HG02943 (cell line): ENCODE results near the gene FOXK1.
A peak's percentile ranks its signal among the peaks of the same experiment; 100 is the strongest.

Source experiments
- ATAC-seq: cut with Tn5 transposase; IDR thresholded peaks from one replicate; pipeline ENCODE4 v1.9.1; 2021; ENCODE audit warnings: mild to moderate bottlenecking, low read depth, moderate library complexity; ENCODE audit not compliant: unreplicated experiment

Gene FOXK1

DNA sequence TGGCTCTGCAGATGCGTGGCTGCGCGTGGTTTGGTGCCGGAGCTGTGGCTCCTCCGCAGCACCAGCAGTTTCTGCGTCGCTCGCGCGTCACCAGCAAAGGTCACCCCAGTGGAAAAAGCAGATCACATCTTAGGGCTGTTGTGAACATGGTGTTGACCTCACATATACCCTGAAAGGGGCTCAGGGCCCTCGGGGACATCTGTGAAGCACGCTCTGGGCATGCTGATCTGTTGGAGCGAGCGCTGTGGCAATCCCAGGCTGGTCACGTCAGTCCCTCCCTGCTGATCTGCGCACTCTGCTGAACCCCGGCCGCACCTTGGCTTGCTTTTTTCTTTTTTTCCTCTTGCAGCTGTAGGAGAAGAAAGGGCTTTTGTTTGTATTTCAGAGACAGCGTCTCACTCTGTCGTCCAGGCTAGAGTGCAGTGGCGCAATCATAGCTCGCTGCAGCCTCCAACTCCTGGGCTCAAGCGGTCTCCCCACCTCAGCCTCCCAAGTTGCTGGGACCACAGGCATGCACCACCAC is 60.0 kb downstream of the FOXK1 start:
- ATAC-seq: no peak

- no peak for ATAC-seq
Observed at GRCh38 chr7:4742852-4743251, 60.8 kb downstream of the FOXK1 start.

DNA sequence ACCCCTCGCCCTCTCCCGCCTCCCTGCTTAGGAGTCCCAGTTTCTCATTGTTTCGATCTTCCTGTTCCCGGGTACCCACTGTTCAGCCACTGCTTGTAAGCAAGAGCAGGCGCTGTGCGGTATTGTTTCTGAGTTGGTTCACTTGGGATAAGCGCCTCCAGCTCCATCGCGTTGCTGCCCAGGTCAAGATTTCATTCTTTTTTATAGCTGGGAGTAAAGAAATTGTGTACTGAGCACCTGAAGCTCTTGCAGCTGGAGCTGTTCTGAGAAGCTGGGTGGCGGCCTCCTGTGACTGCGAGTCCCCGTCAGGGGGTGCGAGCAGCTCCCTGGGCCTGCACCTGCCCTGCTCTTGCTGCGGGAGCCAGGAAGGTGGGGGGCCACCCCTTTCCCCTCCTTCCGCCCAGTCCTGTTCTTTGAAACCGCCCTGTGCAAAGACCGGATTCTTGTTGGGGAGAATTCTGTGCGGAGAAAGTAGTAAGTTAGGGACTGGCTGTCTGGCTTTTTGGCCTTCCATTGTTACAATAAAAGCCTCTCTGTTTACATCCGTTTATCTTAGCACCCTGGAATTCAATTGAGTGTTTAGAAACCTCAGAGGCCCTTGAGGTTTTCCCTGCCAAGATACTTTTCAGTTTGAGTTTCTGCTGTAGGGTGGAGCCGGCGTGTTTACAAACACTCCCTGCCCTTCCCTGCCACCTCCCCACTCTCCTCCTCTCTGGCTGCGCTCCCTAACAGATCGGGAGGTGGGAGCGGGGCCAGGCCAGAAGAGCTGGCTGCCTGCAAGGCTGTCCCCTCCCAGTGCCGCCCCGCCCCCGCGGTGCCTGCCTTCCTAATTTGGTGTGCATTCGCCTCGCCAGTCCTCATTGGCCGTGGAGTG is 62.5 kb downstream of the FOXK1 start:
- ATAC-seq: peak; percentile 81

DNA sequence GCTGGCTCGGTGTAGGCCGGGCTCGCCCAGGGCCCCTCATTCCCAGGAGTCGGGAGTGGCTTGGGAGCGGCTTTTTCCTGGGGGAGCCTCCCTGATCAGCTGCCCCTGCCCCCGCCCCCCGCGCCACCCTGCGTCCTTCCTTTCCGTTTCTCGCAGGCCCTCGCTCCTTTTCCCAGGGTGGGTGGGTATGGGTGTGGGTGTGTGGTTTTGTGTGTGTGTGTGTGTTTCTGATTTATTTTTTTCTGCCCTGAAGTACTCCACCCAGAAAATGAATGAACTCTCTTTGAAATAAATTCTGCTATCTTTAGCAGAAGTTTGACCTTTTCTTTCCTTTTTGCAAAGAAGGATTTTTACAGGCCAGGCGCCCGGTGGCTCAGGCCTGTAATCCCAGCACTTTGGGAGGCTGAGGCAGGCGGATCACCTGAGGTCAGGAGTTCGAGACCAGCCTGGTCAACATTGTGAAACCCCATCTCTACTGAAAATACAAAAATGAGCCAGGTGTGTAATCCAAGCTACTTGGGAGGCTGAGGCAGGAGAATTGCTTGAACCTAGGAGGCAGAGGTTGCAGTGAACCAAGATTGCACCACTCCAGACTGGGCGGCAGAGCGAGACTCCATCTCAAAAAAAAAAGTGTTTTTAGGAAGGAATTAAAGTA is 63.3 kb downstream of the FOXK1 start:
- no peak for ATAC-seq

DNA sequence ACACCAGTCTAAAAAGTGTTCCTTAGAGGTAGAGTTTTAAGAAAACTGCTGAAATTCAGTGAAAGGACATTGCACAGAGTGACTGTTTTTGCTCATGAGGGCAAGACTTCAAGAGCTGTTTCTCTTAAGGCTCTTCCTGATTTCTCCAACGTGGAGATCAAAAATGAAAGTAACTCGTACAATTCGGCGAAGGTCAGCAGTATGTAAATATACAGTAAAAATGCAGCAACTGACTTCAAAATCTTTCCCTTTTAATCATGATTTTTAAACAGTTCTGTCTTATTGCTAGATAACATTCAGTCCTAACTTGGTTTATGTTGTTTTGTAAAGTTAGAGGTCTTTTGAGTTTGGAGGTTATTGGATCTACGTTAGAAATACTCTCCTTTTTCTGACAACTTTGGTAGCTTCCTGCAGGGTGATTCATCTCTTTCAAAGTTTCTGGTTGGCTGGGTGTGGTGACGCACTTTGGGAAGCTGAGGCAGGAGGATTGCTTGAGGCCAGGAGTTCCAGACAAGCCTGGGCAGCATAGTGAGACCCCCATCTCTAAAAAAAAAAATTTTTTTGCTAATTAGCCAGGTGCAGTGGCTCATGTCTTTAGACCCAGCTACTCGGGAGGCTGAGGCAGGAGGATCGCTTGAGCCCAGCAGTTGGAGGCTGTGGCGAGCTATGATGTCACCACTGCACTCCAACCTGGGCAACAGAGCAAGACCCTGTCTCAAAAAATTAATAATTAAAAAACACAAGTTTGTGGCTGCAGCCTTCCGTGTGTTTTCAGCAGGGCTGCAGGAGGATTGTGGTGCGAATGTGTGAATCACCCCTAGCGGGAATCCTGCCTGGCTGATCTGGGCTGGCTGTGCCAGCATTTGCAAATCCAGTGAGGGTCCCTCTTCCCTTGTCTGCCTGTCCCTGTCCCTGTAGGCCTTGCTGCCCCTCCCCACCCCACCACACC is 64.2 kb downstream of the FOXK1 start:
- no peak for ATAC-seq

GRCh38 chr7:4747013-4747412 is 64.9 kb downstream of the FOXK1 start:
- ATAC-seq: no peak

DNA sequence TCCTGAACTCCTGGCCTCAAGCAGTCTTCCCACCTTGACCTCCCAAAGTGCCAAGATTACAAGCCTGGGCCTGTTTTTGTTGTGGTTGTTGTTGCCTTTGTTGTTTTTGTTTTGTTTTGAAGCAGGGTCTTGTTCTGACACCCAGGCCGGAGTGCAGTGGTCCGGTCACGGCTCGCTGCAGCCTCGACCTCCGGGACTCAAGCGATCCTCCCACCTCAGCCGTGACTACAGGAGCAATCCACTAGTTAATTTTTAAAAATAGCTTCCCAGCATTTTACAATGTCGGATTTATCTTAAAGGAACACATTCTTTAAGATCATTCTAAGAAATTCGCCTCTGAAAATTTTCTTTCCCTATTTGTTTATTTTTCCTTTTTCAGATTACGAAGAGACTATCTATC is 65.7 kb downstream of the FOXK1 start:
- ATAC-seq: no peak

DNA sequence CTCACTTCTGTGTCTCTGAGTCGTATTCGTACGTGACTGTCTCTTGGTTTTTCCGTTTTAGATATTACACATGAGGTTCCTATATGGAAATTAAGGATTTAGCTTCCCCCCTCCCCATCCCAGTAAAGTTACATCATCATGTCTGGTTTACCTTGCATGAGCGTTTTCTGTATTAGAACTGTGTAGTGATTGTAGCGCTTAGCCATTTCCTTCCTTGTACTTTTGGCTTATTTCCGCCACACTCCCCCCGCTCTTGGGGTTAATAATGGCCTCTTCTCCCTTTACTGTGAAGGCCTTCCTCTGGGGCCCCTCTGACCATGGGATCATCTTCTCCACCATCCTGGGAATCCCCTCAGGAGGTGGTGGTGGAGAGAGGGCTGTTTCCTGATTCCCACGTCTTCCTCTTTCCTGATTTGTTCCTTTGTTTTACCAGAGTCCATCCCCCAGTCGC is 66.2 kb downstream of the FOXK1 start:
- ATAC-seq: no peak

DNA sequence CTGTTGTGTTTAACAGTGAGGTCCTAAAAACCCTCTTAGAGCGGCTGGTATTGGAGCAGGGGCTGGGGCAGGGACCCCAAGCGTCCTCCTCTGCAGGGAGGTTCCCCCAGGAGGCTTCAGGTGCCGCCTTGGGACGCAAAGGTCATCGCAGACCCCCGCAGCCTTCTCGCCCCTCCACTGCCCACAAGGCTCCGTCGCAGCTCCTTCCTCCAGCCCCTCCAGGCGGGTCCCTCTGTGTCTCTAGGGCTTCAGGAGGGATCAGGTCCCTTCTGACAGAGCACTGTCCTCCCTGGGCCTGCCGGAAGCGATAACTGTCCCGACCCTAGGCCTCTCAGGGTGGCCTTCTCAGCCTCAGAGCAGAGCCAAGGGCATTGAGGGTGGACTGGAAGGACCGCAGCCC is 67.3 kb downstream of the FOXK1 start:
- ATAC-seq: no peak

DNA sequence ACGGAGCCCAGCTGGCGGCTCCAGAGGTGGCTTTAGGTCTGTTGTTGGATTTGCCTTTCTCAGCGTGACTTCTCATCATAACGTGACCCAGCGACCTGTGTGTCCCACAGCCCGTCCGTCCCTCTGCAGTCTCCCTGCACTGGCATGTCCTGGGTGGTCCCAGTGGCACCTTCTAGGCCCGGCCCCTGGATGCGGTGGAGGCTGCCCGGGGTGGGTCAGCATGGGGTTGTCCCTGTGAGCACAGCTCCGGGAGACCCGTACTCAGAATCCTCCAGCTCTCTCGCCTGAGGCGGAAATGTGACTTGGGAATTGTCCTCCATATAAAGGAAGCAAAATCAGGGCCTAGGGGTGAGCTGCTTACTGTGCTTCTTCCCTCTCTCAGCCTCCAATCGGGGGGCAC is 67.7 kb downstream of the FOXK1 start:
- no peak for ATAC-seq

DNA sequence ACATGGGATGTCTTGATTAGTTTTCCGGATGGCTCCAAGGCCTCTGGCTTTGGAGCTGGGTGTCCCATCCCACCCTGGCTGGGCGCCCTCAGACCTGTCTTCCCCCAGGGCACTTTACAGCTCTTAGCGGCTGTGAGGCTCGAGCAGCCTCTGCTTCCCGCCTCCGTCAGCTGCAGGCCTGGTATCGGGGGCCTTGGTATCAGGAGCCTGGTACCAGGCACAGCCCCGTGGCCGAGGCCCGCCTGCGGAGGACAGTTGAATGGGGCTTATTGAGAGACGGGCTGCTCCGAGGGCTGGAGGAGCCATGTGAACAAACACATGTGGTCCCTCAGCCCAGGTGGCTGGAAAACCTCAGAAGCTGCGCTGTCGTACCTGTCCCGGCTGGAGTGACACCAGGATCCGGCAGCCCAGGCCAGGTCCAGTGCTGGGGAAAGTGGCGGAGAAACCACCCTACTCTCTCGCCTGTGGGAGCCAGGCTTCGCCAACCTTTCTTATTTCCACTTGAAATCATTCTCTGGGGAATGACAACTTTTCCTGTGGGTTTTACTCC is 69.4 kb downstream of the FOXK1 start:
- no peak for ATAC-seq

GRCh38 chr7:4753598-4754432 is 71.7 kb downstream of the FOXK1 start:
- ATAC-seq: peak; percentile 61

- ATAC-seq: no peak
Observed at GRCh38 chr7:4754433-4755010, 72.4 kb downstream of the FOXK1 start.

DNA sequence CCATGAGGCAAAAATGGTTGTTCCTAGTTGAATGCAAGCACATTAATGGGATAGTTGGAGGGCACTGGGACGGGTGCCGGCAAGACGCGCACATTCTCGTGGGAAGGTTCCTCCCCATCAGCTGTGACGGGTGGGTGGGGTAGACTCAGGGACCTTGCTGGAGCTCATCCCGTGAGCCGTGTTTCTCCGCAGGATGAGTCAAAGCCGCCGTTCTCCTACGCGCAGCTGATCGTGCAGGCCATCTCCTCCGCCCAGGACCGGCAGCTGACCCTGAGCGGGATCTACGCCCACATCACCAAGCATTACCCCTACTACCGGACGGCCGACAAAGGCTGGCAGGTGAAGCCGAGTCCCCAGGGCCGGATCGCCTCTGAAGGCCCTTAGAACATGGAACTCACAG is 73.0 kb downstream of the FOXK1 start:
- no peak for ATAC-seq

DNA sequence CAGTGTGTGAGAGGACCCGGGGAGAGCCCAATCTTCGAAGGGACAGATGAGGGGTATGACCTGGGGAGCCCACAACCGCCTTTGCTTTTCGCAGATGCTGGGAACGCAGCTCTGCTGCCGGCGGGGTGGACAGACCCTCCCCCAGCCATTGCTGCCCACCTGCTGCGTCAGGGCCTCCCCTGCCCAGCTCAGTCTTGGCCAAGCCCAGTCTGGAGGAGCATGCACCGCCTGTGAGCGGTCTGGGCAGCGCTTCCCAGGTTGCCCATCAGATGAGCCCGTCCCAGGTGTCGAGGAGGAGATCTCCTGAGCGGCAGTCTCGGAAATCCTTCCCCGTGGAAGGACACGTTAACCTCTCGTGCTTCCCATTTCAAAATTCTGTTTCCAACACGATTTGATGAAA is 76.0 kb downstream of the FOXK1 start:
- no peak for ATAC-seq

DNA sequence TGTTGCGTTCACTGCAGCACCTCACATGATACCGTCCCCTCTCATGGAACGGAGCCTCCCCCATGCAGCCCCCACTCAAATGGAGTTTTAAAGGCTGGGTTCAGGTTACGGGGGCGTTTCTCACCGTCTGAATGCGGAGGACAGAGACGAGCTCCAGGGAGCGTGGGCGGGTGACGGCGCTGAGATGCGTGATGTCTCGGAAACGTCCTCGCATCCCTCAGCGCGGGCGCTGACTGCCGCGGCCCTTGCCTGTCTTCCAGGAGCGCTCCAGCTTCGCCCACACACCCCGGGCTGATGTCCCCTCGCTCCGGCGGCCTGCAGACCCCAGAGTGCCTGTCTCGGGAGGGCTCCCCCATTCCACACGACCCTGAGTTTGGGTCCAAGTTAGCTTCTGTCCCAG is 76.7 kb downstream of the FOXK1 start:
- ATAC-seq: no peak

DNA sequence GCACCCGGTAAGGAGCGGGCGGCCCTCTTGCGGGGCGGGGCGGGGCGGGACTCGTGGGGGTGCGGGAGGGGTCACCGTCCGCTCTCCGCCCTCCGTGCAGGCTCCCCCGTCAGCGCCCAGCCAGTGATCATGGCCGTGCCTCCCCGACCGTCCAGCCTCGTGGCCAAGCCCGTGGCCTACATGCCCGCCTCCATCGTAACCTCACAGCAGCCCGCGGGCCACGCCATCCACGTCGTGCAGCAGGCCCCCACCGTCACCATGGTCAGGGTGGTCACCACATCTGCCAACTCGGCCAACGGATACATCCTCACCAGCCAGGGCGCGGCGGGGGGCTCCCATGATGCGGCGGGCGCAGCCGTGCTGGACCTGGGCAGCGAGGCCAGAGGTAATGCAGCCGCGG is 77.1 kb downstream of the FOXK1 start:
- ATAC-seq: no peak

DNA sequence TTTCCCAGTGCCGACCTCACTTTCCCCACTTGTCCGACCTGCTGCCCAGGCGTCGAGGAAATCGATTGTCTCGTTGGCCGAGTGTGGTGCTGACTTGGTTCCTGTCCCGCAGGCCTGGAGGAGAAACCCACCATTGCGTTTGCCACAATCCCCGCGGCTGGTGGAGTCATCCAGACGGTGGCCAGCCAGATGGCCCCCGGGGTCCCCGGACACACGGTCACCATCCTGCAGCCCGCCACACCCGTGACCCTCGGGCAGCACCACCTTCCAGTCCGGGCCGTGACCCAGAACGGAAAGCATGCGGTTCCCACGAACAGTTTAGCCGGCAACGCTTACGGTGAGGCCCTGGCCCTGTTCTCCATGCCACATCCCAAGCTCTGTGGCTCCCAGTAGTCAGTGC is 78.9 kb downstream of the FOXK1 start:
- ATAC-seq: no peak
